ENCODE measurements around the gene XBP1. TPM values are rescaled to one million over a fixed set of nuclear protein-coding genes. Genes with fewer than 3 reads are reported as not detected.

Gene XBP1
- total and polyA plus RNA-seq, 2 of the 13 experiments (the other 11 are each of a cell fraction or from before 2014, with no cell fraction given), result 416 to 427 TPM

DNA sequence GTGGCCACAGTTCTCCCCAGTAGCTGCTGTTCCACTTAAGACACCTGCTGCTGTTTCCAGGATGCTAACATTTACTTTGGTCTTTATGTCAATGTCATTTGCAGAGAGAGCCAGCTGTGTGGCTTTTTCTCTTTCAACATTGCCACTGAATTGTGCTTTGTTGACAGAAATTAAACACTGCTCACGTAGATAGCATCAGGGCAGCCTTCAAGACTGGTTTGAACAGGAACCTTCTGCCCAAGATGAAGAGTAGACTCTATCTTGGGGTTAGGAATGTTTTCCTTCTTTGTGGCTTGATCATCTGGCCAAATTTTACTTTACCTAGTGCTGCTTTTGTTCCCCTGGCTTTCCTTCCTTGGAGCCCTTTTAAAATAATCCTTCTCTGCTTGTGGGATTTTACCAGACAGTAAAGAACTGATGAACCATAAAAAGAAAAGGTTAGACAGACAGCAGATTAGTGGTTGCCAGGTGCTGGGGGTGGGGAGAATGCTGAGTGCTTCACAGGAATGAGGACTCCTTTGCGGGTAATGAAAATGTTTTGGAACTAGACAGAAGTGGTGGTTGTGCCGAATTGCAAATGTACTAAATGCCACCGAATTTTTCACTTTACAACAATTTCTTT is 22.7 kb upstream of the XBP1 start (continued):
- TF ChIP-seq, protein P1, sequence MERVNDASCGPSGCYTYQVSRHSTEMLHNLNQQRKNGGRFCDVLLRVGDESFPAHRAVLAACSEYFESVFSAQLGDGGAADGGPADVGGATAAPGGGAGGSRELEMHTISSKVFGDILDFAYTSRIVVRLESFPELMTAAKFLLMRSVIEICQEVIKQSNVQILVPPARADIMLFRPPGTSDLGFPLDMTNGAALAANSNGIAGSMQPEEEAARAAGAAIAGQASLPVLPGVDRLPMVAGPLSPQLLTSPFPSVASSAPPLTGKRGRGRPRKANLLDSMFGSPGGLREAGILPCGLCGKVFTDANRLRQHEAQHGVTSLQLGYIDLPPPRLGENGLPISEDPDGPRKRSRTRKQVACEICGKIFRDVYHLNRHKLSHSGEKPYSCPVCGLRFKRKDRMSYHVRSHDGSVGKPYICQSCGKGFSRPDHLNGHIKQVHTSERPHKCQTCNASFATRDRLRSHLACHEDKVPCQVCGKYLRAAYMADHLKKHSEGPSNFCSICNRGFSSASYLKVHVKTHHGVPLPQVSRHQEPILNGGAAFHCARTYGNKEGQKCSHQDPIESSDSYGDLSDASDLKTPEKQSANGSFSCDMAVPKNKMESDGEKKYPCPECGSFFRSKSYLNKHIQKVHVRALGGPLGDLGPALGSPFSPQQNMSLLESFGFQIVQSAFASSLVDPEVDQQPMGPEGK (CRISPR knock-in tag; IDR thresholded peaks at IDR 0.05), result peak; percentile 51; the same call in 1 of the 2 replicates
- TF ChIP-seq, protein P2, sequence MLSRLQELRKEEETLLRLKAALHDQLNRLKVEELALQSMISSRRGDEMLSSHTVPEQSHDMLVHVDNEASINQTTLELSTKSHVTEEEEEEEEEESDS (CRISPR knock-in tag; IDR thresholded peaks at IDR 0.05; ENCODE audit: borderline replicate concordance), result no peak
- TF ChIP-seq GLI4 (CRISPR knock-in tag; IDR thresholded peaks at IDR 0.05; ENCODE audit: borderline replicate concordance), result 0 out of 2 replicates have a peak, but pooled peaks have one; percentile 48
- 0 out of 2 replicates have a peak, but pooled peaks have one; percentile 38 for TF ChIP-seq SIX4 (CRISPR knock-in tag; IDR thresholded peaks at IDR 0.05)
- TF ChIP-seq SALL1 (CRISPR knock-in tag; IDR thresholded peaks at IDR 0.05), result peak; percentile 39; the same call in 1 of the 2 replicates
- 0 out of 2 replicates have a peak, but pooled peaks have one; percentile 20 for TF ChIP-seq TBX3 (IDR thresholded peaks at IDR 0.05; ENCODE audit: borderline replicate concordance)
- 0 out of 2 replicates have a peak, but pooled peaks have one; percentile 50 for TF ChIP-seq KAT7 (CRISPR knock-in tag; IDR thresholded peaks at IDR 0.05; ENCODE audit: borderline replicate concordance)
- TF ChIP-seq, protein P3, sequence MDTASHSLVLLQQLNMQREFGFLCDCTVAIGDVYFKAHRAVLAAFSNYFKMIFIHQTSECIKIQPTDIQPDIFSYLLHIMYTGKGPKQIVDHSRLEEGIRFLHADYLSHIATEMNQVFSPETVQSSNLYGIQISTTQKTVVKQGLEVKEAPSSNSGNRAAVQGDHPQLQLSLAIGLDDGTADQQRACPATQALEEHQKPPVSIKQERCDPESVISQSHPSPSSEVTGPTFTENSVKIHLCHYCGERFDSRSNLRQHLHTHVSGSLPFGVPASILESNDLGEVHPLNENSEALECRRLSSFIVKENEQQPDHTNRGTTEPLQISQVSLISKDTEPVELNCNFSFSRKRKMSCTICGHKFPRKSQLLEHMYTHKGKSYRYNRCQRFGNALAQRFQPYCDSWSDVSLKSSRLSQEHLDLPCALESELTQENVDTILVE (CRISPR knock-in tag; IDR thresholded peaks at IDR 0.05), result no peak
- peak; percentile 90 for TF ChIP-seq SAP130 (CRISPR knock-in tag; IDR thresholded peaks at IDR 0.05; ENCODE audit: low read depth)
- no peak for TF ChIP-seq EEA1 (CRISPR knock-in tag; IDR thresholded peaks at IDR 0.05; ENCODE audit: borderline replicate concordance)
- TF ChIP-seq MEIS2 (CRISPR knock-in tag; IDR thresholded peaks at IDR 0.05), result peak; percentile 43; the same call in 1 of the 2 replicates
- TF ChIP-seq BRCA1 (CRISPR knock-in tag; IDR thresholded peaks at IDR 0.05), result no peak
- TF ChIP-seq, protein P4, sequence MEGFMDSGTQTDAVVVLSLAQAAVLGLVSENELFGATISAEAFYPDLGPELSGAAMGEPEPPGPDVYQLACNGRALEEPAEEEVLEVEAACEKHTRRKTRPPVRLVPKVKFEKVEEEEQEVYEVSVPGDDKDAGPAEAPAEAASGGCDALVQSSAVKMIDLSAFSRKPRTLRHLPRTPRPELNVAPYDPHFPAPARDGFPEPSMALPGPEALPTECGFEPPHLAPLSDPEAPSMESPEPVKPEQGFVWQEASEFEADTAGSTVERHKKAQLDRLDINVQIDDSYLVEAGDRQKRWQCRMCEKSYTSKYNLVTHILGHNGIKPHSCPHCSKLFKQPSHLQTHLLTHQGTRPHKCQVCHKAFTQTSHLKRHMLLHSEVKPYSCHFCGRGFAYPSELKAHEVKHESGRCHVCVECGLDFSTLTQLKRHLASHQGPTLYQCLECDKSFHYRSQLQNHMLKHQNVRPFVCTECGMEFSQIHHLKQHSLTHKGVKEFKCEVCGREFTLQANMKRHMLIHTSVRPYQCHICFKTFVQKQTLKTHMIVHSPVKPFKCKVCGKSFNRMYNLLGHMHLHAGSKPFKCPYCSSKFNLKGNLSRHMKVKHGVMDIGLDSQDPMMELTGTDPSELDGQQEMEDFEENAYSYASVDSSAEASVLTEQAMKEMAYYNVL (CRISPR knock-in tag; IDR thresholded peaks at IDR 0.05; ENCODE audit: borderline replicate concordance), result peak; percentile 79; the same call in 1 of the 2 replicates
- no peak for TF ChIP-seq NBN (conservative IDR thresholded peaks at IDR 0.05)
- peak; percentile 49 for TF ChIP-seq TEAD3 (CRISPR knock-in tag; optimal IDR thresholded peaks at IDR 0.05; ENCODE audit: borderline replicate concordance)
- TF ChIP-seq GATAD1 (CRISPR knock-in tag; IDR thresholded peaks at IDR 0.05), result peak; percentile 42; the same call in 1 of the 2 replicates
- 0 out of 2 replicates have a peak, but pooled peaks have one; percentile 18 for TF ChIP-seq PHF21A (CRISPR knock-in tag; IDR thresholded peaks at IDR 0.05)
- TF ChIP-seq, protein P5, sequence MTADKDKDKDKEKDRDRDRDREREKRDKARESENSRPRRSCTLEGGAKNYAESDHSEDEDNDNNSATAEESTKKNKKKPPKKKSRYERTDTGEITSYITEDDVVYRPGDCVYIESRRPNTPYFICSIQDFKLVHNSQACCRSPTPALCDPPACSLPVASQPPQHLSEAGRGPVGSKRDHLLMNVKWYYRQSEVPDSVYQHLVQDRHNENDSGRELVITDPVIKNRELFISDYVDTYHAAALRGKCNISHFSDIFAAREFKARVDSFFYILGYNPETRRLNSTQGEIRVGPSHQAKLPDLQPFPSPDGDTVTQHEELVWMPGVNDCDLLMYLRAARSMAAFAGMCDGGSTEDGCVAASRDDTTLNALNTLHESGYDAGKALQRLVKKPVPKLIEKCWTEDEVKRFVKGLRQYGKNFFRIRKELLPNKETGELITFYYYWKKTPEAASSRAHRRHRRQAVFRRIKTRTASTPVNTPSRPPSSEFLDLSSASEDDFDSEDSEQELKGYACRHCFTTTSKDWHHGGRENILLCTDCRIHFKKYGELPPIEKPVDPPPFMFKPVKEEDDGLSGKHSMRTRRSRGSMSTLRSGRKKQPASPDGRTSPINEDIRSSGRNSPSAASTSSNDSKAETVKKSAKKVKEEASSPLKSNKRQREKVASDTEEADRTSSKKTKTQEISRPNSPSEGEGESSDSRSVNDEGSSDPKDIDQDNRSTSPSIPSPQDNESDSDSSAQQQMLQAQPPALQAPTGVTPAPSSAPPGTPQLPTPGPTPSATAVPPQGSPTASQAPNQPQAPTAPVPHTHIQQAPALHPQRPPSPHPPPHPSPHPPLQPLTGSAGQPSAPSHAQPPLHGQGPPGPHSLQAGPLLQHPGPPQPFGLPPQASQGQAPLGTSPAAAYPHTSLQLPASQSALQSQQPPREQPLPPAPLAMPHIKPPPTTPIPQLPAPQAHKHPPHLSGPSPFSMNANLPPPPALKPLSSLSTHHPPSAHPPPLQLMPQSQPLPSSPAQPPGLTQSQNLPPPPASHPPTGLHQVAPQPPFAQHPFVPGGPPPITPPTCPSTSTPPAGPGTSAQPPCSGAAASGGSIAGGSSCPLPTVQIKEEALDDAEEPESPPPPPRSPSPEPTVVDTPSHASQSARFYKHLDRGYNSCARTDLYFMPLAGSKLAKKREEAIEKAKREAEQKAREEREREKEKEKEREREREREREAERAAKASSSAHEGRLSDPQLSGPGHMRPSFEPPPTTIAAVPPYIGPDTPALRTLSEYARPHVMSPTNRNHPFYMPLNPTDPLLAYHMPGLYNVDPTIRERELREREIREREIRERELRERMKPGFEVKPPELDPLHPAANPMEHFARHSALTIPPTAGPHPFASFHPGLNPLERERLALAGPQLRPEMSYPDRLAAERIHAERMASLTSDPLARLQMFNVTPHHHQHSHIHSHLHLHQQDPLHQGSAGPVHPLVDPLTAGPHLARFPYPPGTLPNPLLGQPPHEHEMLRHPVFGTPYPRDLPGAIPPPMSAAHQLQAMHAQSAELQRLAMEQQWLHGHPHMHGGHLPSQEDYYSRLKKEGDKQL (CRISPR knock-in tag; IDR thresholded peaks at IDR 0.05; ENCODE audit: low read depth), result peak; percentile 70; the same call in 1 of the 2 replicates
- peak; percentile 87 to 92 for TF ChIP-seq MAFK (conservative IDR thresholded peaks at IDR 0.05 in 1 of 2, IDR thresholded peaks at IDR 0.05 in 1 of 2; ENCODE audit: low read length in 2 of 2)

Data from HepG2 (cell line).